Mesodermal cell (in vitro differentiated cells): ENCODE results near the gene C1orf226.
"Not testable (repeated sequence)": the region's sequence is repeated elsewhere in the genome, so short reads cannot be mapped to it uniquely, and the experiment has no call there.

Experiments used
- H3K27ac ChIP-seq: 2 replicates; pipeline ENCODE4 v1.7.0; 2013; ENCODE audit warnings: mild to moderate bottlenecking, low read depth, low read length, moderate library complexity; ENCODE audit not compliant: severe bottlenecking
- H3K36me3 ChIP-seq: 2 replicates; pipeline ENCODE4 v1.7.1; 2013; ENCODE audit warnings: mild to moderate bottlenecking, low read length, moderate library complexity; ENCODE audit not compliant: control insufficient read depth, insufficient read depth
- H3K4me1 ChIP-seq: one replicate; pipeline ENCODE4 v1.7.1; 2013; ENCODE audit warnings: mild to moderate bottlenecking, low read length; ENCODE audit not compliant: insufficient read depth, control insufficient read depth, poor library complexity, severe bottlenecking
- H3K4me3 ChIP-seq: 2 replicates; pipeline ENCODE4 v1.7.0; 2013; ENCODE audit warnings: low read length, control low read depth, mild to moderate bottlenecking; ENCODE audit not compliant: insufficient read depth, poor library complexity, severe bottlenecking; ENCODE audit errors: extremely low read depth
- H3K9me3 ChIP-seq: 2 replicates; pipeline ENCODE4 v1.7.1; 2013; ENCODE audit warnings: mild to moderate bottlenecking, low read length, moderate library complexity; ENCODE audit not compliant: control insufficient read depth
- WGBS, 2 experiments: methylation state at CpG; one replicate each; pipeline ENCODE4 v1.1.5; 2013; ENCODE audit warnings: missing lambda C conversion rate in 2 of 2; ENCODE audit not compliant: insufficient coverage in 2 of 2; 5-methylcytosine and 5-hydroxymethylcytosine counted together

Gene C1orf226

DNA sequence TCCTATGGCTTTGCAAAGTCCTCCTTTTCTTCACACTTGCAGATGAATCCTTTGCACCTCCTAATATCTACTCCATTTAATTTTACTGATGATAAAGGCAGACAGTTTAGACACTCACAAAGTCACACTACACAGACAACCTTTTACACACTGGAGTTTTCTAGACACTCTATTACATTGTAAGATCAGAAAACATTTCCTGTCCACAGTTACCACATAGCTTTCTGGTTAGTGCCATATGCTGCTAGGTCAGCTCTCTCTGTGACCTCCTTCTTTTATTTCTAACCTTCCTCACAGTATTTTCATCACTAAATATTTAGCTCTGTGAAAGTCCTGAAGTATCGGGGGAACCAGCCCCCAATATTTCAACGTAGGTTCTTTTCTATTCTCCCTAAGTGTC, 25.3 kb downstream of the C1orf226 start:
- Histone ChIP-seq H3K4me1 (no peaks in the 10 kb centered on the region), H3K9me3 (no peaks in the 10 kb centered on the region), H3K27ac (no peak overlapping the region), H3K4me3 (no peak overlapping the region), H3K36me3 (no peaks in the 10 kb centered on the region)
- WGBS, 2 experiments = no CpG with 5 or more reads among the region's 2 CpGs

DNA sequence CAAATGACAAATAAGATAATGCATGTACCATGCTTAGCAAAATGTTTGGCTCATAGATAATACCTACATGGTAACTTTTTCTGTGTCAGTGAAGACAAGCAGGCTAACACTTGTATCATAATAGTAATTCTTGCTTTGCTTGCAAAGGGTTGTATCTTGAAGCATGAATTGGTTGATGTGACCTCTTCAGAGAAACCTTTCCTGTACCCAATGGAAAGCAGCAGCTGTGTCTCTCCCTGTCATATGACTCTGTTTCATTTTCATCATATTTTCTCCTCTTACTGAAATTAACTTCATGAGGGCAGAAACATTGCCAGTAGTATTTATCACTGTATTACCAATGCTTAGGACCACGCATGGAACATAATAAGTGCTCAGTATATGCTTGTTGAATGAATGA, 26.0 kb downstream of the C1orf226 start:
- Histone ChIP-seq H3K9me3 (no peaks in the 10 kb centered on the region), H3K36me3 (no peaks in the 10 kb centered on the region), H3K4me1 (no peaks in the 10 kb centered on the region), H3K4me3 (no peak overlapping the region), H3K27ac (no peak overlapping the region)
- WGBS, 2 experiments = 100% methylated on average over 1 of the region's 1 CpG; no CpG with 5 or more reads in 1 of the 2 experiments

- Histone ChIP-seq H3K4me3 (no peak within 1 kb of the TSS), H3K9me3 (no peaks in the 10 kb centered on the region), H3K36me3 (no peaks in the 10 kb centered on the region), H3K27ac (no peak within 1 kb of the TSS), H3K4me1 (no peaks in the 10 kb centered on the region)
- WGBS, 2 experiments = 90 to 100% methylated on average over 1 to 2 of the region's 3 CpGs
These were observed 30.5 kb downstream of the C1orf226 start, which contains the start of gene SH2D1B for GRCh38 chr1:162412002-162412401. Gene SH2D1B, minus strand, starts transcription at chr1:162412136. Its CDS starts 120 bp downstream, at chr1:162412016.

DNA sequence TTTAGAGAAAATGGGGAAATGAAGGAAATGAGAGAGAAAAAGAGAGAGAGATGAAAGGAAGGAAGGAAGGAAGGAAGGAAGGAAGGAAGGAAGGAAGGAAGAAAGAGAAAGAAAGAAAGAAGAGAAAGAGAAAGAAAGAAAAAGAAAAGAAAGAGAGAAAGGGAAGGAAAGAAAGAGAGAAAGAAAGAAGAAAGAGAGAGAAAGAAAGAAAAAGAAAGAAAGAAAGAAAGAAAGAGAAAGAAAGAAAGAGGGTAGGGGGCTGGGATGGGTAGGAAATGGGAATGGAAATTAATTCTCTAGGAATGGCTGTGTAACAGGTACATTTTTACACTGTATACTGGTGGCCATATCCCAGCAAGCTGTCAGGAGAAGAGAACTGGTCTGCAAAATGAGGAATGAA, 34.7 kb downstream of the C1orf226 start:
- Histone ChIP-seq H3K27ac (no peak overlapping the region), H3K4me1 (no peaks in the 10 kb centered on the region), H3K36me3 (no peaks in the 10 kb centered on the region), H3K4me3 (no peak overlapping the region), H3K9me3 (no peaks in the 10 kb centered on the region)

DNA sequence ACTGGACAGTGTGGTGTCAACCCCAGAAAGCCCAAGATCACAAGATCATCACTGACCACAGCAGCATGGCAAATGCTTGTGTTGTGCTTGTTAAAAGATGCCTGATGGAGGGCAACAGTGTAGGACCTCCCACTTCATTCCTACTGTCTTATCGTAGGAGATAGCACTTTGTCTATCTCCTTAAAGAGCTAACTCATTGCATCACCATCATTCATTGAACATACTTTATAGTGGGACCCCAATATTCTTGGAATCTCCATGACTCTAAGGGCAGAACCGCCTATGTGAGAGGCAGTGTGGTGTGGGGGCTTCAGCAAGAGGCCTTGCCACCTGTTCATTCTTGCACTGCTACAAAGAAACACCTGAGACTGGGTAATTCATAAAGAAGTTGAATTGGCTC, 35.4 kb downstream of the C1orf226 start:
- Histone ChIP-seq H3K4me1 (no peaks in the 10 kb centered on the region), H3K9me3 (no peaks in the 10 kb centered on the region), H3K36me3 (no peaks in the 10 kb centered on the region), H3K27ac (no peak overlapping the region), H3K4me3 (no peak overlapping the region)
- WGBS, 2 experiments = 94 to 100% methylated on average over 2 of the region's 2 CpGs

- no peaks in the 10 kb centered on the region for H3K36me3 ChIP-seq
- no peak overlapping the region for H3K27ac ChIP-seq
- no peak overlapping the region for H3K4me3 ChIP-seq
- no peaks in the 10 kb centered on the region for H3K9me3 ChIP-seq
- WGBS, 2 experiments = 86 to 100% methylated on average over 1 to 5 of the region's 7 CpGs
- H3K4me1 ChIP-seq = no peaks in the 10 kb centered on the region
These were observed 36.1 kb downstream of the C1orf226 start for GRCh38 chr1:162417650-162418049.

GRCh38 chr1:162418584-162418983, 37.1 kb downstream of the C1orf226 start:
- 93 to 95% methylated on average over 3 to 4 of the region's 7 CpGs for WGBS, 2 experiments
- H3K27ac ChIP-seq, H3K4me1 ChIP-seq, H3K9me3 ChIP-seq, H3K4me3 ChIP-seq, H3K36me3 ChIP-seq: not testable (repeated sequence)

DNA sequence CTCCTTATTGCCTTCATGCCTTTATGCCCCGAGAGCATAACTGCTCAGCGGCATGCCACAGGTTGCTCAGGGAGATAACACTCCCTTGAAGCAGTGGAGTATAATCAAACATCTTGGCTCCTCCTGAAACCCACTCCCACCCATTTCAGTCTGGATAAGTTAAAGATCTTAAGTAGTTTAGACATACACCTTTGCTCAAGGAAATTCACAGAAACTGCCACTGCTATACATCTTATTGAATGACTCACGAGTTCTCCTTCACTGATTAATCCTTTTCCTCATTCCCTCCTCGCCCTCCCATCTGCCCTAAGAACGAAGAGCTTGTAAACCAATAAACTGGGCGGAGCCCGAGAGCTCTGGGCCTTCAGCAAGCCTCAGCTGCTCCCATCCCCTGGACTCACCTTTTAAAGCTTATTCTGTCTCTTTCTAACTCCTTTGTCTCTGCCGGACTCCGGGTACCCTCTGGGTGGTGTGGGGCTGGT, 38.0 kb downstream of the C1orf226 start:
- 73 to 80% methylated on average over 4 to 5 of the region's 9 CpGs for WGBS, 2 experiments
- H3K4me3 ChIP-seq, H3K36me3 ChIP-seq, H3K9me3 ChIP-seq, H3K27ac ChIP-seq, H3K4me1 ChIP-seq: not testable (repeated sequence)

GRCh38 chr1:162420120-162420519, 38.6 kb downstream of the C1orf226 start:
- no peaks in the 10 kb centered on the region for H3K36me3 ChIP-seq
- peaks cover 4% of the 10 kb centered on the region for H3K9me3 ChIP-seq
- H3K27ac ChIP-seq = no peak overlapping the region
- no peak overlapping the region for H3K4me3 ChIP-seq
- H3K4me1 ChIP-seq = no peaks in the 10 kb centered on the region
- 82 to 88% methylated on average over 3 of the region's 3 CpGs for WGBS, 2 experiments

DNA sequence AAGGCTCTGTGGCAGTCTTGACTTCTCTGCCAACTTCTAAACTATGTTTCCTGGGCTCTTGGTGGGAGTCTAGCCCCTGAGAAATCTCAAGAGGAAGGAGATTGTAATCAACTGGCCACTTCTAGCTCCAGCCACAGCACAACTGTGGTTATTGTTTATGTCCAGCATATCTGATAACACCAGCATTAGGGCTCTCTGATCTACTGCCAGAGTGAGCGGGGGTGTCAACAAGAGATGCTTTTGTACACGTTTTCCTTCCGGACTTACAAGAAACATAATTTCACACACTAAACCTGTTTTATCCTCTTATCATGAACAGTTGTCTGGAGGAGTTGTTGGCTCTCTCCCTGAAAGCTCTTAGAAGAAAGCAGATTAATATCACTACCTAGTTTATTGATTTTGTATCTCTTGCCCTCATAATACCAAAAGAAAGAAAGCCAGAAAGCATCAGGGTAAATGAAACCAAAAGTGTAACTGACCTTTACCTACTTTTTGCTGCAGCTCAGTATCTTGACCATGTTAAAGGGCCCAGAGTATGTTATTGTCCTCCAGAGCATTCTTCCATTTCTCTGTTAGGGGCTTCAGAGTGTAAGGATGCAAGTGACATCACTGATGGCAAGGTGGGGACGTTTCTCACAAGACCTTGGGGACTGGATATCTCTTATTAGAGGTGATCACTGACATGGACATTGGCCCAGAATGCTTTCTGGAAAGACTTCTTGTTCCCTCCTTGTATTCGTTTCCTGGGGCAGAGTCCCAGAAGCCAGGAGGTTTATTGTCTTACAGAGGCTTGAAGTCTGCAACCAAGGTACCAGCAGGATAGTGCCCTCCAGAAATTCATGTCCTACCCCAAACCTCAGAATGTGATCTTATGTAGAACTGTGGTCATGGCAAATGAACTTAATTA, 40.0 kb downstream of the C1orf226 start:
- no peaks in the 10 kb centered on the region for H3K36me3 ChIP-seq
- H3K4me1 ChIP-seq = no peaks in the 10 kb centered on the region
- H3K9me3 ChIP-seq = peaks cover 4% of the 10 kb centered on the region
- H3K27ac ChIP-seq = no peak overlapping the region
- WGBS, 2 experiments = 88 to 100% methylated on average over 1 of the region's 5 CpGs
- H3K4me3 ChIP-seq = no peak overlapping the region

- Histone ChIP-seq H3K27ac (no peak overlapping the region), H3K4me1 (no peaks in the 10 kb centered on the region), H3K4me3 (no peak overlapping the region), H3K9me3 (peaks cover 4% of the 10 kb centered on the region), H3K36me3 (no peaks in the 10 kb centered on the region)
- WGBS, 2 experiments = 84 to 97% methylated on average over 9 of the region's 10 CpGs
These were observed 41.3 kb downstream of the C1orf226 start for GRCh38 chr1:162422662-162423375.
